ENCODE measurements around the gene SLC39A11. TPM values are rescaled to one million over a fixed set of nuclear protein-coding genes. Genes with fewer than 3 reads are reported as not detected.
A peak's percentile ranks its signal among the peaks of the same experiment; 100 is the strongest.

SLC39A11 gene
- total and polyA plus RNA-seq, 8 donors: 13.6 to 49.0 (median 17.5) TPM

DNA sequence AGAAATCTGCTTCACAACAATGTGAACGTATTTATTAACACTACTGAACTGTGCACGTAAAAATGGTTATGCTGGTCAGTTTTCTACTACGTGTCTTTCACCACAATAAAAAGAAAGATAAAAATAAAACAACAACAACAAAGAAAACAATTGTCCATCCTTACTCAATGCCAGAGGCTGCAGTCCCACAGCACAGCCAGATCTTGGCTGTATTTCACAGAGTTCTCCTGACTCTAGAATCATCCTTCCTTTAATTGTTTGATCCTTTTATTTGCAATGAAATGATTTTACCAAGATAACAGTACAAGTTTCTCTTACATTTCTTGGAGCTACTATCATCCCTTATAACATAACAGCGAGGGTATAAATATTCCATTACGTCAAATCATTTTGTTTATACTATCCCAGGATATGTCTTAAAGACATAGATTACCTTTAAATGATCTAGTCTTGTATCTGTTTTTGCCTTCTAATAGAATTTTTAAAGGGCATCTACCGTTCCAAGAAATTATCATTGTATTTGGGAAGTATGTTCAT is 103.3 kb downstream of the SLC39A11 start:
- TF ChIP-seq, protein P1, sequence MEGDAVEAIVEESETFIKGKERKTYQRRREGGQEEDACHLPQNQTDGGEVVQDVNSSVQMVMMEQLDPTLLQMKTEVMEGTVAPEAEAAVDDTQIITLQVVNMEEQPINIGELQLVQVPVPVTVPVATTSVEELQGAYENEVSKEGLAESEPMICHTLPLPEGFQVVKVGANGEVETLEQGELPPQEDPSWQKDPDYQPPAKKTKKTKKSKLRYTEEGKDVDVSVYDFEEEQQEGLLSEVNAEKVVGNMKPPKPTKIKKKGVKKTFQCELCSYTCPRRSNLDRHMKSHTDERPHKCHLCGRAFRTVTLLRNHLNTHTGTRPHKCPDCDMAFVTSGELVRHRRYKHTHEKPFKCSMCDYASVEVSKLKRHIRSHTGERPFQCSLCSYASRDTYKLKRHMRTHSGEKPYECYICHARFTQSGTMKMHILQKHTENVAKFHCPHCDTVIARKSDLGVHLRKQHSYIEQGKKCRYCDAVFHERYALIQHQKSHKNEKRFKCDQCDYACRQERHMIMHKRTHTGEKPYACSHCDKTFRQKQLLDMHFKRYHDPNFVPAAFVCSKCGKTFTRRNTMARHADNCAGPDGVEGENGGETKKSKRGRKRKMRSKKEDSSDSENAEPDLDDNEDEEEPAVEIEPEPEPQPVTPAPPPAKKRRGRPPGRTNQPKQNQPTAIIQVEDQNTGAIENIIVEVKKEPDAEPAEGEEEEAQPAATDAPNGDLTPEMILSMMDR (IDR thresholded peaks at IDR 0.05): no peak

DNA sequence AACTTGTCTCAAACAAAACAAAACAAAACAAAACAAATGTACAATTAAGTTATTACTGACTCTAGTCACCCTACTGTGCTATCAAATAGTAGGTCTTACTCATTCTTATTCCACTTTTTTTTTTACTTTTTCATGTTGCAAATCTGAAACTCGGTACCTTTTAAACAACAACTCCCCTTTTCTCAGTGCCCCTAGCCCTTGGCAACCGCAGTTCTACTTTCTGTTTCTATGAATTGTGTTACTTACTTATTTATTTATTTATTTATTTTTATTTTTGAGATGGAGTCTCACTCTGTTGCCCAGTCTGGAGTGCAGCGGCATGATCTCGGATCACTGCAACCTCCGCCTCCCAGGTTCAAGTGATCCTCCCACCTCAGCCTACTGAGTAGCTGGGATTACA is 104.0 kb downstream of the SLC39A11 start:
- intact Hi-C loops (cut with DNase I): loop anchor here in 1 of 2 donors (10.0 kb wide), 1 partner anchor 176 kb away; the partner anchor contains the start of gene SSTR2
- Histone ChIP-seq H3K4me3 (no peak overlapping the region), H3K9me3 (no peaks in the 10 kb centered on the region), H3K4me1 (peaks cover 0 to 22% of the 10 kb centered on the region in 2 donors), H3K27me3 (no peaks in the 10 kb centered on the region), H3K36me3 (no peaks in the 10 kb centered on the region), H3K27ac (peak overlapping the region in 1 of 2 donors; percentile 23)
- TF ChIP-seq, protein P1 (IDR thresholded peaks at IDR 0.05): no peak
- DNase-seq: no peak
- no peak for ATAC-seq

More for the DNA sequence above, 103.3 kb downstream of the SLC39A11 start:
- Histone ChIP-seq H3K27me3 (no peaks in the 10 kb centered on the region), H3K4me1 (peaks cover 0 to 22% of the 10 kb centered on the region in 2 donors), H3K9me3 (no peaks in the 10 kb centered on the region), H3K4me3 (no peak overlapping the region), H3K36me3 (no peaks in the 10 kb centered on the region), H3K27ac (peak overlapping the region in 1 of 2 donors; percentile 23)
- intact Hi-C loops (cut with DNase I): loop anchor here in 1 of 2 donors (10.0 kb wide), 1 partner anchor 176 kb away; the partner anchor contains the start of gene SSTR2
- ATAC-seq: no peak
- no peak for DNase-seq

DNA sequence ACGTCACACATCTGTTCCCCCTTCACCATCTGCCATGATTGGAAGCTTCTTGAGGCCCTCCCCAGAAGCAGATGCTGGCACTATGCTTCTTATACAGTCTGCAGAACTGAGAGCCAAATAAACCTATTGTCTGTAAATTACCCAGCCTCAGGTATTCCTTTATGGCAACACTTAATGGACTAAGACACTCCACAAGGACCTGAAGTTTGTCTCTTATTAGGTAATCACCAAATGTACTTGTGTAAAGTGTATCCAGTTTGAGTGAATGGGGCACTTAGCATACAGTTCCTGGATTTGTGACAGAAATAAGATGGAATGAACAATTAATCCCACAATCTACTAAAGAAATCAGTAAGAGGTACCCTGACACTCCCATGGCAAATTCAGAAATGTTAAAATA is 105.3 kb downstream of the SLC39A11 start:
- no peak overlapping the region for H3K27ac ChIP-seq

DNA sequence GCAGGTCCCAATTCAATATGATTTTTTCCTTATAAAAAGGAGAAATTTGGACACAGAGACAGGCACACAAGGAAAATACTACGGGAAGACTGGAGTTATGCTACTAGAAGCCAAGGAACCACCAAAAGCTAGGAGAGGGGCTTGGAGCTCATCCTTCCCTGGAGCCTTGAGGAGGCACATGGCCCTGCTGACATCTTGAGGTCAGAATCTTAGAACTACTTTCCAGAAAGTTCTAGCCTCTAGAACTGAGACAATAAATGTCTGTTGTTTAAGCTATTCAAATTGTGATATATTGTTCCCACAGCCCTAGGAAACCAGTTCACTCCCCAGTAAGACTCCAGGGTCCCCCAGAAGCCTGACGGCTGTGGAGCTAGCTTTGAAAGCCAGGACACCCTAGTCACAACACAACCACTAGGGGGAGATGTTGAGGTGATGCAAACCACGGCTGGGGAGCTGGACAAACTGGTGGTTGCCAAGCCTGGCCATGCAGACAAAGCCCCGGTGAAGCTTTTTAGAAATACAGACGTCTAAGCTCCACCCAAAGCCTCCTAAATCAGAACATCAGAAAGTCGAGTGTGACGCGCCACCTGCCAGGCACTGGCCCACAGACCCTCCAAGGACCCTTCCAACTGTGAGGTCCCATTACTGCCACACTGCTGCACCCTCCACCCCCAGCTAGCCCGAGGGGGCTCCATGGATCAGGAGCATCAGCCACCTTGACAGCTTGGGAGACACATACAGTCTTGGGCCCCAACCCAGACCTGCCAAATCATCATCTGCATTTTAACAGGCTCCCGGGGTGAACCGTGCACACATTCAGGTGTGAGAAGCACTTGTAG is 106.4 kb downstream of the SLC39A11 start:
- Histone ChIP-seq H3K27ac (peak overlapping the region in 1 of 2 donors; percentile 13), H3K9me3 (no peaks in the 10 kb centered on the region), H3K27me3 (no peaks in the 10 kb centered on the region), H3K4me1 (peaks cover 0 to 22% of the 10 kb centered on the region in 2 donors), H3K36me3 (no peaks in the 10 kb centered on the region), H3K4me3 (no peak overlapping the region)
- TF ChIP-seq, protein P1 (IDR thresholded peaks at IDR 0.05): peak; percentile 68 to 91
- intact Hi-C loops (cut with DNase I): loop anchor here in 1 of 2 donors (10.0 kb wide), 1 partner anchor 179 kb away; the partner anchor contains the start of gene SSTR2
- DNase-seq (peak in 3 of 4 donors; percentile 27 to 65 (median 54)), ATAC-seq (peak; percentile 81)

More for the DNA sequence above, 105.3 kb downstream of the SLC39A11 start:
- H3K4me3 ChIP-seq: no peak overlapping the region
- peaks cover 0 to 22% of the 10 kb centered on the region in 2 donors for H3K4me1 ChIP-seq
- H3K27me3 ChIP-seq: no peaks in the 10 kb centered on the region
- intact Hi-C loops (cut with DNase I): loop anchor here in 1 of 2 donors (10.0 kb wide), 1 partner anchor 178 kb away; the partner anchor contains the start of gene SSTR2
- ATAC-seq (peak; percentile 58), DNase-seq (no peak)
- TF ChIP-seq, protein P1 (IDR thresholded peaks at IDR 0.05): no peak
- no peaks in the 10 kb centered on the region for H3K9me3 ChIP-seq
- no peaks in the 10 kb centered on the region for H3K36me3 ChIP-seq

DNA sequence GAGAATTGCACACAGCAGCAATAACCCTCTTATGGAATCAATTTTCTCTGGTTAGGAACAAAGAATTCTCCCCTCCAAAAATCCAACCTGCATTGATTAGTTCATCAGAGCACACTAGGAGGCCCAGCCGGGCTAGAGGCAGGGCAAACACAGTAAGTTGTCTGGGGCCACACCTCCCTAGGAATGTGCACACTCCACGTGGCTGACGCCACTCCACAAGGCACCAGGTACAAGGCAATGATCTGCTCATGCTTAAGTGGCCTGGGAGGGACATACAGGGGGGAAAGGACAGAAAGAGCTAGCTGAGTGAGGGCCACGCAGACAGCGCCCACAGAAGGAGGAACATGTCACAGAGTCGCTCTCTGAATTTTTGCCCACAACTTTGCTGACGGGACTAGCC is 107.6 kb downstream of the SLC39A11 start:
- no peaks in the 10 kb centered on the region for H3K36me3 ChIP-seq
- H3K4me3 ChIP-seq: no peak overlapping the region
- peaks cover 0 to 22% of the 10 kb centered on the region in 2 donors for H3K4me1 ChIP-seq
- TF ChIP-seq, protein P1 (IDR thresholded peaks at IDR 0.05): no peak
- ATAC-seq (peak; percentile 84), DNase-seq (no peak)
- intact Hi-C loops (cut with DNase I): loop anchor here in 1 of 2 donors (10.0 kb wide), 1 partner anchor 180 kb away; the partner anchor contains the start of gene SSTR2
- H3K27me3 ChIP-seq: no peaks in the 10 kb centered on the region
- H3K9me3 ChIP-seq: no peaks in the 10 kb centered on the region
- H3K27ac ChIP-seq: no peak overlapping the region
